GM12865 (cell line): ENCODE data around the gene ITGAE.

Source experiments
- DNase-seq: peaks from one replicate; pipeline ENCODE4 v3.0.0; 2010; ENCODE audit warnings: low read depth
- H3K4me3 ChIP-seq: 2 replicates; pipeline ENCODE4 v1.5.1; 2011; ENCODE audit warnings: mild to moderate bottlenecking, low read depth, low read length, control low read depth
- TF ChIP-seq, protein P1 (sequence below): IDR thresholded peaks from 2 replicates; pipeline ENCODE4 v1.5.1; 2011; ENCODE audit warnings: low read length, control low read depth, low read depth, inconsistent platforms; ENCODE audit not compliant: insufficient read depth; ENCODE audit errors: missing control alignments

The ITGAE gene

DNA sequence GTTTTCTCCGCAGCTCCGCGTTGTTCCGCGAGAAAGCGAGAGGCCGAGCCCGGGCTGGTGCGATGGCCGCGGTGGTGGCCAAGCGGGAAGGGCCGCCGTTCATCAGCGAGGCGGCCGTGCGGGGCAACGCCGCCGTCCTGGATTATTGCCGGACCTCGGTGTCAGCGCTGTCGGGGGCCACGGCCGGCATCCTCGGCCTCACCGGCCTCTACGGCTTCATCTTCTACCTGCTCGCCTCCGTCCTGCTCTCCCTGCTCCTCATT, 132.0 kb downstream of the ITGAE start:
- peak overlapping the region; percentile 99 for H3K4me3 ChIP-seq
- DNase-seq: no peak
- TF ChIP-seq, protein P1, sequence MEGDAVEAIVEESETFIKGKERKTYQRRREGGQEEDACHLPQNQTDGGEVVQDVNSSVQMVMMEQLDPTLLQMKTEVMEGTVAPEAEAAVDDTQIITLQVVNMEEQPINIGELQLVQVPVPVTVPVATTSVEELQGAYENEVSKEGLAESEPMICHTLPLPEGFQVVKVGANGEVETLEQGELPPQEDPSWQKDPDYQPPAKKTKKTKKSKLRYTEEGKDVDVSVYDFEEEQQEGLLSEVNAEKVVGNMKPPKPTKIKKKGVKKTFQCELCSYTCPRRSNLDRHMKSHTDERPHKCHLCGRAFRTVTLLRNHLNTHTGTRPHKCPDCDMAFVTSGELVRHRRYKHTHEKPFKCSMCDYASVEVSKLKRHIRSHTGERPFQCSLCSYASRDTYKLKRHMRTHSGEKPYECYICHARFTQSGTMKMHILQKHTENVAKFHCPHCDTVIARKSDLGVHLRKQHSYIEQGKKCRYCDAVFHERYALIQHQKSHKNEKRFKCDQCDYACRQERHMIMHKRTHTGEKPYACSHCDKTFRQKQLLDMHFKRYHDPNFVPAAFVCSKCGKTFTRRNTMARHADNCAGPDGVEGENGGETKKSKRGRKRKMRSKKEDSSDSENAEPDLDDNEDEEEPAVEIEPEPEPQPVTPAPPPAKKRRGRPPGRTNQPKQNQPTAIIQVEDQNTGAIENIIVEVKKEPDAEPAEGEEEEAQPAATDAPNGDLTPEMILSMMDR: no peak

DNA sequence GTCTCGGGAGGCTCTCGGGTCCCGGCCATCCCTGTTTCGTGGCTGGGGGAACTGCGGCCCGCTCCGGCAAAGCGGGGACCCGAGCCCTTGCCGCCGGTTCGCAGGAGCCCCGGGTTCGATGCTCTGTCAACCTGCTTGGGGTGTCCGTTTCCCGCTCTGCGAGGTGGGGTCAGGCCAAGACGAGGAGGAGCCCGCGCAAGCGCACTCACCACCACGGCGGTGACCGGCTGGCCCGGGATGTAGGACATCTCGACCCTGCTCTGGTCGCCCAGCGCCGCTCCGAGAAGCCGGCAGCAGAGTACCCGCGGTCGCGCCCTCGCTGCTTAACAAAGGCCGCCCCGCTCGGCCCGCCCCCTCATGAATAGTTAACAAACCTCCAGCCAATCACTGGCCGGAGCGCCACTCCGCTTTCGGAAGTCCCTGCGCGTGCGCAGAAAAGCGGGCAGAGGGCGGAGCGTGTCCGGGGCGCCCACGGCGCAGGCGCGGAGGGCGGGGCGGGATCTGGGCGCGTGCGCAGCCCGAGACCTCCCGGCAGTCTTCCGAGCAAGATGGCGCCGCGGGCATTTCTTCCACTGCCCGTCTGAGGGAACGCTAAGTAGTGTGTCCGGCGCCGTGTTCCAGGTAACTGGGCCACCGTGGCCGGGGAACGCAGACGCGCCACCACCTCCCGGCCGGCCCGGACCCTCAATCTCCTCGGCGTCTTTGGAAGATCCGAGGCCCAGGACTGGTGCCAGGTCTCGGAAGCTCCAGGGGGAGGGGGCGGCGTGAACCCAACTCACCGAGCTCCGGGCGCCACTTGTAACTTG, 132.5 kb downstream of the ITGAE start, which contains the start of the genes EMC6 and TAX1BP3:
Gene EMC6, plus strand, starts transcription at position 534 of the 806 bp plus-strand sequence. CDS start 335 bp downstream, outside the sequence.
Gene TAX1BP3, minus strand, starts transcription at position 300 of the 806 bp plus-strand sequence. Its CDS starts 52 bp downstream, at position 248.
- peak; percentile 98 for DNase-seq
- TF ChIP-seq, protein P1: no peak
- peak within 1 kb of the TSS; percentile 99 for H3K4me3 ChIP-seq

GRCh38 chr17:3667366-3668278, 133.4 kb downstream of the ITGAE start:
- DNase-seq: peak; percentile 21
- TF ChIP-seq, protein P1: no peak
- H3K4me3 ChIP-seq: peak overlapping the region; percentile 91

GRCh38 chr17:3666516-3666915, 134.5 kb downstream of the ITGAE start:
- H3K4me3 ChIP-seq: no peak overlapping the region
- TF ChIP-seq, protein P1: no peak
- DNase-seq: no peak

DNA sequence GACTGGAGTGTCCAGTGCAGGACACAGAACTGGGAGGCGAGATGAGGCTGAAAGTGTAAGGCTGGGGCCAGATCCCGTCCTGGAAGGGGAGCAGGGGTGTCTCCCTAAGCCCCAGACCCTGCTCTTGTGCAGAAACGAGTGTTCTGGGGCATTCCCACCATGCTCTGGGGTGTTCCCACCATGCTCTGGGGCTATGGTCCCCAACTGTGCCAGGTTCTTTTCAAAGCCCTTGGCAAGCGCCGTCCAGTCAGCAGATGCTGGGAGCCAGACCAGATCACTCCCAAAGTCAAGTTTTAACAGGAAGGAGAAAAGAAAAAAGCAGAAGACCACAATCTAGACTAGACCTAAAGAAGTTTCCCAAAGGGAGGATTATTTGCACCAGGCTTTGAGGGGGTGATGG, 135.2 kb downstream of the ITGAE start:
- TF ChIP-seq, protein P1: no peak
- H3K4me3 ChIP-seq: no peak overlapping the region

More for the DNA sequence above, 135.2 kb downstream of the ITGAE start:
- no peak for DNase-seq
